AG10803 (cell line): ENCODE measurements around the gene P2RY8.

ENCODE experiments used
- DNase-seq: peaks from one replicate; pipeline ENCODE4 v3.0.0; 2010; ENCODE audit warnings: low read depth
- H3K4me3 ChIP-seq: 2 replicates; pipeline ENCODE4 v1.5.1; 2011; ENCODE audit warnings: mild to moderate bottlenecking, low read length, control low read depth
- CTCF ChIP-seq: conservative IDR thresholded peaks from 2 replicates; pipeline ENCODE4 v1.5.1; 2011; ENCODE audit warnings: mild to moderate bottlenecking, low read length, control low read depth, inconsistent platforms

Gene P2RY8

GRCh38 chrX:1529328-1529727, 7.7 kb downstream of the P2RY8 start:
- no peak for DNase-seq
- TF ChIP-seq CTCF: no peak
- no peak overlapping the region for H3K4me3 ChIP-seq

- DNase-seq: no peak
- TF ChIP-seq CTCF: no peak
- no peak overlapping the region for H3K4me3 ChIP-seq
These were observed 8.1 kb downstream of the P2RY8 start for GRCh38 chrX:1528884-1529203.

GRCh38 chrX:1528186-1528883, 8.7 kb downstream of the P2RY8 start:
- DNase-seq: no peak
- no peak for TF ChIP-seq CTCF

GRCh38 chrX:1527457-1527856, 9.5 kb downstream of the P2RY8 start:
- H3K4me3 ChIP-seq: no peak overlapping the region
- no peak for DNase-seq
- TF ChIP-seq CTCF: no peak

More at GRCh38 chrX:1528186-1528883, 8.7 kb downstream of the P2RY8 start:
- no peak overlapping the region for H3K4me3 ChIP-seq

GRCh38 chrX:1526565-1526964, 10.4 kb downstream of the P2RY8 start:
- DNase-seq: no peak
- TF ChIP-seq CTCF: no peak
- no peak overlapping the region for H3K4me3 ChIP-seq

GRCh38 chrX:1525583-1526355, 11.2 kb downstream of the P2RY8 start:
- TF ChIP-seq CTCF: no peak
- no peak for DNase-seq
- H3K4me3 ChIP-seq: no peak overlapping the region
